OCI-LY7 (cell line): Measurements from ENCODE around the gene NEURL4.

Source experiments
- CTCF ChIP-seq: fragments of 200-600 bp; sonication (generic); conservative IDR thresholded peaks from 2 replicates; pipeline ENCODE4 v1.5.1; 2014; ENCODE audit warnings: mild to moderate bottlenecking, antibody characterized with exemption, low read length, moderate library complexity, mixed read lengths
- EZH2phosphoT487 ChIP-seq: fragments of 200-600 bp; sonication (generic); IDR thresholded peaks from 2 replicates; pipeline ENCODE4 v1.6.1; 2018; ENCODE audit warnings: low read depth, borderline replicate concordance, mild to moderate bottlenecking, mixed run types, antibody characterized with exemption, low read length, moderate library complexity, mixed read lengths

GRCh38 chr17:7290685-7291084 is 38.5 kb downstream of the NEURL4 start:
- TF ChIP-seq CTCF (no peak), EZH2phosphoT487 (no peak)
